ENCODE measurements around the gene SDHA. TPM values are rescaled to one million over a fixed set of nuclear protein-coding genes. Genes with fewer than 3 reads are reported as not detected.

The SDHA gene
- total and polyA plus RNA-seq, 2 of the 8 experiments (the other 6 are each of a cell fraction or from before 2014, with no cell fraction given): 59.7 to 87.3 TPM

DNA sequence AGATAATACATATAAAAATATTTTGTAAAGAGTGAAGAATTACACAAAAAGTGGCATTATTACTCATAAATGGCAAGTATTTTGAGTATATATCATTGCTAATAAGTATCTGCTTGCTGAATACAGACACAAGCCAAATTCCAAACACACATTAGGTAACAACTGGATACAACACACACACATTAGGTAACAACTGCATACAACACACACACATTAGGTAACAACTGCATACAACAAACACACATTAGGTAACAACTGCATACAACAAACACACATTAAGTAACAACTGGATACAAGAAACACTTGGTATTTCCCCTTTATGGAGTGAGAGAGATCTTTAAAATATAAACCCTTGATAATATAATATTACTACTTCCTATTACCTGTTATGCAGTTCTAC lies 13.7 kb upstream of the SDHA start (continued):
- TF ChIP-seq CHD7 (IDR thresholded peaks at IDR 0.05; ENCODE audit: insufficient replicate concordance, low read length): no peak
